ENCODE results near the gene PROSER2.

The PROSER2 gene

DNA sequence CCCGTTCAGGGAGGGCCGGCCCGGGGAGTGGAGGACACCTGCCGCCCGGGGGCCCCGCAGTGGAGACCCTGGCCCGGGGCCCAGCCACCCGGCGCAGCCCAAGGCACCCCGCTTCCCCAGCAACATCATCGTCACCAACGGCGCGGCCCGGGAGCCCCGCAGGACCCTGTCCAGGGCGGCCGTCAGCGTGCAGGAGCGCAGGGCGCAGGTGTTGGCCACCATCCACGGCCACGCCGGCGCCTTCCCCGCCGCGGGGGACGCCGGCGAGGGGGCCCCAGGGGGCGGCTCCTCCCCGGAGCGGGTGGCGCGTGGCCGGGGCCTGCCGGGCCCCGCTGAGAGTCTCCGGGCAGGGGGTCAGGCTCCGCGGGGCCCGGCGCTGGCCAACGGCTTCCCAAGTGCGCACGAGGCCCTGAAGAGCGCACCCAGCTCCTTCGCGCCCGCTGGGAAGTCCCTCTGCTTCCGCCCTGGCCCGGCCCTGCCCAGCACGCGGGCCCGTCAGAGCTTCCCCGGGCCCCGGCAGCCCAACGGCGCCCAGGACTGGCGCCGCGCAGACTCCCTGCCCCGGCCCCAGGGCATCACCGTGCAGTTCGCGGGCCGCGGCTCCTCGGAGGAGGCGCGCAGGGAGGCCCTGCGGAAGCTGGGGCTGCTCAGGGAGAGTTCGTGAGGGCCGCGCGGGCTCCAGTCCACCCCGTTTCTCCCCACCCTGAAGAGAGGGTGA lies 46.7 kb downstream of the PROSER2 start:
- no peak for DNase-seq

DNA sequence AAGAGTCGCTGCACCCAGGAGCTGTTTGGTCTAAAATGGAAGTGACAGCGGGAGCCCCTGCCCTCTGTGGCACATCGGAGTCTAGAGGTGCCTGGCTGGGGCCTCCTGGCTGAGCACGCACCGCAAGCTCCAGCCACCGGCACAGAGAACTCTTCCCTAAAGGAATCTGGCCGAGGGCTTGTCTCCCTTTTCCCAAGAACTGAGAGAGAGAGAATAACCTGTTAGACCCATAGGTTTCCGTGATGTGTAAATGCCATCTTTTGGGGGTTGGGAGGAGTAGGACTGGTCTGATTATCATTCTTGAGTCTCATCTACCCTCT lies 47.3 kb downstream of the PROSER2 start:
- no peak for DNase-seq

DNA sequence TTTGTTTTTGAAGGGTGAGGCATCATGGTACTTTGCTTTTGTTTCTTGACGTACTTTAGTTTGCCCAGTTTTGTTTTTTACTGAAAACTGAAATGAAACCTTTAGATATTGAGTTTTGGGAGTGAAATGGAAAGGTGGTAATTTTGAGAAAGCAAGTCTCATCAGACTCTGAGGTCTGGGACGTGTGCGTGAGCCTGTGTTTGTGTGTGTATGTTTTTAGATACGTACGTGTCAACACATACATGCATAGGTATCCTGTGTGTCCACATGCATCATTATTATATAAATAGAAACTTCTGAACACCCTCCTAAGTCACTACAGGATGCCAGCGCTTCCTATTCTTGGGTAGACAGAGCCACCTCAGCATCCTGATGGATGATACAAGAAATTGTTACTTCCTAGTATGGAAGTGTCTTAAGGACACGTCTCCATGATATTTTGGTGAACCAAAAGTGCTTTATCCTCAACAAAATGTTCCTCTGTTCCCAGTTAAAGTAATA lies 47.8 kb downstream of the PROSER2 start:
- no peak for DNase-seq

DNA sequence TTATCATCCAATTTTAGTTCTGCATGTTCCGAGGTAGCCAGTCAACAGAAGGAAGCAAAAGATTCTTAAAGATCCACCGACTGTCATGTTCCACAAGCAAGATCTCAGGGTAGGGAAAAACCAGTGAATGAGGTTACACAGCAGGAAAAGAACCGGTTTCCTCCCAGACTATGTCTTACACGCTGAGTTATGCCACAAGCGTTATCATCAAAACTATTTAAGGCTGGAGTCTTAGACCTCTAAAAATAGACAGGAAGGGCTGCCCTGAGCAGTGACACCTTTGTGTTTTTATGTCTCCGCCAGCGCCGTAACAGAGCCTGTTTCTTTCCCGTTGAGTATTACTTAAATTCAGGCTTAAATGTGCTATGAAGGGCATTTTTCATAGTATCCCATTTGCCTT lies 48.3 kb downstream of the PROSER2 start:
- DNase-seq = no peak

DNA sequence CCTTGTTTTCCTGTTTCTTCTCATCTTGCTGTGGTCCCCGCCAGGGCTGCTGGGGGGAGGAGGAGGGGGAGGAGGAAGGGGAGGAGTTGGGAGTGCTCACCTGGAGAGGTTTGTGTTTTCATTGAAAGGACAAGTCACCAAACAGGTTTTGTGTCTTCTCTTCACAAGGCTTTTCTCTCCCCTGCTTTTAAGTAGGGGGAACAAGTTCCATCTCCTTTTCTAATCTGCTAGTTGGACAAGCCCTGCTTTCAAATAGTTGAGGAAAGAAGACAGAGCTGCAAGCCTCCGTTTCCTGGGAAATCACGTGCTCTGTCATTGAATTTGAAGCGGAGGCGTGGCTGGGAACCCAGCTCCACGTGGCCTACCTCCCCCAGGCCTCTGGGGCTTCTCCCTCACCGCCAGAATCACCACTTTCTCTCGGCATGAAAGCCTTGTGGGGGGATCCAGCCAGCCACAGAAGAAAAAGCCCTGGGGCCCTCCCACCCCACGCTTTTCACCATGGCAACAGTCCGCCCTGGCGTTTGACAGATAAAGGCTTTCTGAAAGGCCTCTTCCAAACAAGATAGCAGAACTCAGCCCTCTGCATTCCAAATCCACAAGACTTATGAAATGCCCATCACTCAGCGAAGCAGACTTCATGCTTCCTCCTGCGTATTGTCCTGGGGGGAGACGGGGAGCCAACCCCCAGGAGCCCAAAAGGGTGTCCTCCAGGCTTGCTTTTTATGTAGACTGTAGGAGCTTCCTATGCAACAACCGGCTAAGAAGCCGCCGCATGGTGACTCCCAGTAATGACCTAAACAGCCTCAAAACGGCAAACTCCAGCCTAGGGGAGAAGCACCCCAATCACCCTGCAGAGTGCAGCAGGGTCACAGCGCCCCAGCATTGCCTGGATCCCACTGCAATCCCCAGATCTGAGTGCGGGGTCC lies 51.7 kb downstream of the PROSER2 start:
- no peak for DNase-seq

DNA sequence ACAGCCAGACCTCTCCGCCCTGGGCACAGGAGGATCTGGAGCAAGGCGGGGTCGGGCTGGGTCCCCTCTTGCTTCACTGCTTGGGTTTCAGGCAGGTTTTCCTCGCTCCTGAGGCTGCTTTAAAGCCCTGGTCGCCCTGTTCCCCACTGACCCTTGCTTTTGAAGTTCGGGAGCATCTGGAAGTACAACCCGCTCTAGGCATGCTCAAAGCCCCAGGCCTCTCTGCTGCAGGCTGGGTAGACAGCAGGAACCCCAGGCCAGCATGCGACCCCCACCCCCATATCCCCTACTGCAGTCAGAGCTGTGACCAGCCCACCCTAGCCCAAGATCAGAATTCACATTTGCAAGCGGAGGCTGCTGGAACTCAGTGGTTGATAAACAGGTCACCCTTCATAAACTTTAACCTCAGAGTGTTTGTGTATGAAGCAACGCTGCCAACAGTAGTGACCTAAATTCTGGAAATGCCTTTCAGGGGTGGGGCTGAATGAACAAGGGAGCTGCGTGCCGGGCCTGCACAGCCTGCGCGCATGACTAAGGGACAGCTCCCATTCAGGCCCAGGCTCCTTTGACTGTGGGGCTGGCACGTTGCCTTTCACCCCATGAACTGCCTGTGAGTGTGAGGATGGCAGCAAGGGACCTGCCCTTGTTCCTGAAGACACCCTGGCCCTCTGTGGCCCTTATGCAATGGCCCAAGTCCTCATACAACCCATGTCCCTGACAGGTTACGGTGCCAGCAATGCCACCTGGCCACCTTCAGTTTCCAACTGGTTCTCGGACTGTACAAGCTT lies 52.5 kb downstream of the PROSER2 start:
- no peak for DNase-seq

DNA sequence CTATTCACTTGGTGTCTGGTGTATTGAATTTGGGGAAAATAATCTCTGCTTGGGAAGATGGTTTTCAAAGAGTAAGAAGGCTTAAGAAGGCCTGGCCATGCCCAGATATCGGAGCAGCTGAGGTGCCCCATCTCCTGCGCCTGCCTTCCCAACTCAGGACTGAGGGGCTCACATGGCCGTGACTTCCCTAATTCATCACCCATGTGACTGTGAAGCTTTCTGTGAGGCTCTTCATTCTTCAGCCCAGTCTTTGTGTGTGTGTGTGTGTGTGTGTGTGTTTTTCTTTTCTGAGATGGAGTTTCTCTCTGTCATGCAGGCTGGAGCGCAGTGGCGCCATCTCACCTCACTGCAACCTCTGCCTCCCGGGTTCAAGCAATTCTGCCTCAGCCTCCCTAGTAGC lies 53.2 kb downstream of the PROSER2 start:
- DNase-seq = no peak

DNA sequence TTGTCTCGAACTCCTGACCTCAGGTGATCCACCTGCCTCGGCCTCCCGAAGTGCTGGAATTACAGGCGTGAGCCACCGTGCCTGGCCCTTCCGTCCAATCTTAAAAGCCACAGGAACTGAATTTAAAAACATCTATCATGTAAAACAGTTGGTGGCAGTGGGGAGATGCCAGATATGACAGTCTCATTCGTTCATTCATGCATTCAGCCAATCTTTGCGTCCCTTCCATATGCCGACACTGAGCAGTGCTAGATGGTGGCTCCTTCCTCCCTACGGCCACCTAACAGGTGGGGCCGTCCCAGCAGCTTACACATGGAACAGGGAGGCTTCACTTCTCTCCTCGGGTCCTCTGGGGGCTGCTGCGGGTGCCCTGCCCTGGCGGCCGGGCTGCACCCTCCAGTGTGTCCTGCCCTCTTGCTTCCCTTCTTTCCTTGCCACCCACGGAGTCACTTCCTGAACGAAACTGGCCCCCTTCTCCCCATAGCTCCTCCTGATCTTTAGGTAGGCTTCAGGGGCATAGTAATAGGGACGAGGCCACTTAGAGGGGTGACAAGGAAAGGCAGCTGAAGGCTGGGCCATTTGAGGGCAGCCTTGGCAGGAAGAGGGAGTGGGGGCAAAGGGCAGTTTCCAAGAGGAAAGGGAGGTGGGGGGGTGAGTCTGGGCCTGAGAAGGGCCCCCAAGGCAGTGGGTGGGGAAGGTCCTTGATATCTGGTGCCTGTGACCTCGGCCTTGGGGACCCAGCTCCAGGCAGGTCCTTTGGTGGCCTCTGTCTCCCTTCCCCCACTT lies 53.8 kb downstream of the PROSER2 start:
- no peak for DNase-seq

DNA sequence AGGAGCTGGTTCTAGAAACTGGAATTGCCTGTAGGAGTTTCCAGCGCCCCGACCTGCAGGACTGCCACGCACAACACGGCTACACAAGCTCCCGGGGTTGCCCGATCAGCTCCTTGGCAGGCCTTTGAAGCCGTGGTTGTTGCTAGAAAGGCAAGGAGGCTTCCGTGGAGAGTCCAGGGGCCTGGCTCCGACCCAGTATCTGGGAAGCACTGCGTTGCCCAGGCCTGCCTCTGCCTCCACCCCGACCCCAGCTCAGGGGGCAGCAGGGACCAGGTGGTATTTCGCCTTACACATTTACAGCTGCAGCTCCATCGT lies 54.4 kb downstream of the PROSER2 start:
- DNase-seq = no peak

DNA sequence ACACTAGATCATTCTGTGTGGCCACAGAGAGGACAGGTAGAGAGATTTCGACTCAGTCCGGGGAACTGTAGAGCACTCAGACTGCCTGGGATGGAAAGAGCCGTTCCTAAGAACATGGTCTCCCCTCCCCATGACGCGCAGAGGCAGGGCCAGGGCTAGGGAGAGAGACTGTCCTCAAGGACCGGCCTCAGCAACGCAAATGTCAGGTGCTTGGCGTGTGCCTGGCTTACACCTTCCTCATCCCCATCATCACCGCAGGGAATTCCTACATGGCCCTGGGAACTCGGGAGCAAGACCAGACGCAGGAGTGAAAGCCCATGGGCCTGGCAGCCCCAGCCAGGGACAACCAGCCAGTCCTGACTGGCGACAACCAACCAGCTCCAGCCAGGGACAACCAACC lies 55.6 kb downstream of the PROSER2 start:
- no peak for DNase-seq

DNA sequence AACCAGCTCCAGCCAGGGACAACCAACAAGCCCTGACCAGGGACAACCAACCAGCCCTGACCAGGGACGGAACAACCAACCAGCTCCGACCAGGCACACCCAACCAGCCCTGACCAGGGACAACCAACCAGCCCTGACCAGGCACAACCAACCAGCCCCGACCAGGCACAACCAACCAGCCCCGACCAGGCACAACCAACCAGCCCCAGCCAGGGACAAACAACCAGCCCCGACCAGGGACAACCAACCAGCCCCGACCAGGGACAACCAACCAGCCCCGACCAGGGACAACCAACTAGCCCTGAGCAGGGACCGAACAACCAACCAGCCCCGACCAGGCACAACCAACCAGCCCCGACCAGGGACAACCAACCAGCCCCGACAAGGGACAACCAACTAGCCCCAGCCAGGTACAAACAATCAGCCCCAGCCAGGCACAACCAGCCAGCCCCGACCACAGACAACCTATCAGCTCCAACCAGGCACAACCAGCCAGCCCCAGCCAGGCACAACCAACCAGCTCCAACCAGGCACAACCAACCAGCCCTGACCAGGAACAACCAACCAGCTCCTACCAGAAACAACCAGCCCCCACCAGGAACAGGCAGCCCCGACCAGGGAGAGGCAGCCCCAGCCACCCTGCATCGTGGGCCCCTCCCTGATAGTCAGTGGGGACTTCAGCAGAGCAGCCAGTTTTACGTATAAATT lies 56.4 kb downstream of the PROSER2 start:
- DNase-seq = no peak

DNA sequence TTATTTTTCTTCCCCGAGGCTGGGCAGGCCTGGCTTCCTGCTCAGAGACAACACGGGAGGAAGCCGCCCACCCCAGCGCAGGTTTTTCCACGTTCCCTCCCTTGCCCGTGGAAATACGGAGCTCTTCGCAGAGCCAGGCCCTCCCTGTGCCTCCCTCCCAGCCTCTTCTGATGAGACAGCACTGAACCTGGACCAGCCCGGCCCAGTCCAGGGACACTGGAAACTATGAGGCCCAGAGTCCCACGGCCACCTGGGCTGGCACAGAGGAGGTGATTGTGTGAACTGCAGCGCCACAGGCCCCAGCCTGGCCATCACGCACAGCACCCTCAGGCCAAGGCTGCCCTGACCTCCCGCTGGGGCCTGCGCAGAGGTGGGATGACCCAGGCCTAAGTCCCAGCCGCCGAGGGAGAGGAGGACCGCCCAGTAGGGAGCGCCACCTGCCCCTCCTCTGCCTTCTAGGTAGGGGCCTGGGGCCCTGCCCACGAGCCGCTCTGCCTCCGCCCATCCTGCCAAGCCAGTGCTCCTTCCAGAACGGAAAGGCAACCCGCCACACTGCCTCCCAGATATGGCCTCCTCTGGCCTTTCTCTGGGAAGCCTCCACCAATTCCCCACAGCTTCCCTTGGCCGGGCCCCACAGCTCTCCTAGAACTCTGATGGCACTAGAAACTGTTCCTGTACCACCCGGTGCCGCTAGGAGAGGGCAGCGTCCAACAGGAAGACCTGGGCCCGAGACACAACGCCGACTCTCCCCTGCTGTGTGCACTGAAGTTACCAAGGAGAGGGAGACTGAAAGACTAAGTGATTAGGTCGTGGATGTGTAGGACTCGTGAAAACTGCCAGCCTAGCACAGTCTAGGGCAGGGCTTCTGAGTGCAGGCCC lies 57.2 kb downstream of the PROSER2 start:
- no peak for DNase-seq

DNA sequence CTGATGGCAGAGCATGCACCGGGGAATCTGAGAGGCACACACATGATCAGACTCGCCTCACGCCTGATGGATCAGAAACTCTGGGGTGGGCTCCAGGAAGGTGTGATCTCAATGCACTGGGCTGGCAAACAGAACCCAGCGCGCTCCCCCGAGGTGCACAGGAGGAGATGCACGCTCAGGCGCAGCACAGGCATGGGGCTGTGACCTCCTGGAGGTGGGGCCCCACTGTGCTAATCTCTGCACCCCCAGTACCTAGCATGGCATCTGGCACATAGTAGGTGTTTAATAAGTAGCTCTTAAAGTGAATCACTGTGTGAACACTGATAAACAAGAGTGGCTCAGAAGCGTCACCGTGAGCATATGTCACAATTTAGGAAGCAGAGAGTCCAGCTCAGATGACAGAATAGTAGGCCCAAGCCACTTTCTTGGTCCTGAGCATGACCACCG lies 57.9 kb downstream of the PROSER2 start:
- DNase-seq = no peak

DNA sequence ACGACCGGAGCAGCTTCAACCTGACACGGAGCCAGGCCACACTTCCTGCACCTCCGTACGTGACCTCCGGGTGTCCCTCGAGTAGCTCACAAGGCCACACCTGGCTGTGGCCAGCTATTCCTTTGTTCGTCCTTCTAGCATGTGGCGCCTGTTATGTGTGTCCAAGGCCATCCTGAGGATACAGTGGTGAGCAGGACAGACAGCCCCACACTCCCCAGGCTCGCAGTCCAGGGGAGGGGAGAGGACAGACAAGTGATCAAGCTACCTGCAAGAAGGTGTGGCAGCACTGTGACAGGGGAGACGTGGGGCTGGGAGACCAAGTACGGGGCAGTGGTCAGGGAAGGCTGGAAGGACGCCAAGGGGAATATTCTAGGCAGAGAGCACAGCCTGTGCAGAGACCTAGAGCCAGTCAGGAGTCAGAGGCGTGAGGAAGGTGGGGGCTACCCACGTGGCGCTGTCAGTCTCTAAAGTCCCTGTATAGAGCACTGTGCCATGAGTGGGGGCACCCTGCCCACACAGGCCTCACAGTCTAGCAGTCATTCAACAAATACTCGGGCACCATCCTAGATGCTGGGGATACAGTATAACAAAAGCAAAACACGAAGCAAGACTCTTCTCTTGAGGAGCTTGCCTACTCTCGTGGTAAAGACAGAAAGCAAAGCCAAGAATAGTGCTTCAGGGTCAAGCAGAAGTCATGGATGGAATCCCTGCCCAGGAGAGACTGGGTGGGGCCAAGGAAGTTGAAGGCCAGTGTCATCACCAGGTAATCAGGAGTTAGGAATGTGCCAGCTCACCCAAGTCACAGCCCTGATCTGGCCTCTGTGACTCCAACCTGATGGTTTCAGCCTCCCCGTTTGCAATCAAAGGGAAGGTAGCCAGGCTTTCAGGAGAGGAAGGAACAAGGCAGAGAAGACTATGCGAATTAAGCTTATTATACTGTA lies 58.6 kb downstream of the PROSER2 start:
- no peak for DNase-seq

DNA sequence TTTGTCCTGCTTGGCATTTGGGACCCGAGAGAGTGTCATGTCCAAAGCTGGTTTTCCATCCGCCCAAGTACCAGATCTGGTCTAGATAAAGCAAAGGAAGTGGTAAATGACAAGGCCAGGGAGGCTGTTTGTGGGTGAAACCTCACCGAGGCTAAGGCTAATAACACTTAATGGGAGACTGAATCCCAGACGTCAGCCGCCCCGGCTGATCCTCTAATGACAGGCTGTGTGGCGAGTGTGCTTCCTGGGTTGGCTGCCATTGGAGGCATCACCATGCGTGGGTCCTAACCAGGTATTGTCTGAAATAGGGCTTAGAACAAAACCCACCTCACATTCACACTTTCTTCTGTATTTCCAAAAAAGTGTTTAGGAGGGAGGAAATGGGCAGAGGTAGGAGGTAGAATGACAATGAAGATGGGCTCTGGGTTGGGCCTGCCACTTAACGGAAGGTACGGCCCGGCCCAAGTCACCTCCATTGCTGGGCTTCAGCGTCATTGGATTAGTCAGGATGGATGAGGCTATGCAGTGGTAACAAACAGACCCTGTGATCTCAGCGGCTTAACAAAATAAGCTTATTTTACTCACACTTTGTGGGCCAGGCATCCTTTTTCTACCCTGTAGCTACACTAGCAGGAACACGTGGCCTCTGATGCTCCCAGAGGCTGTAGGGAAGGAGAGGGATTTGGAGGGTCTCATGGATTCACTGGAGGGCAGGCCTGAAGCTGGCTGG lies 59.7 kb downstream of the PROSER2 start:
- no peak for DNase-seq

DNA sequence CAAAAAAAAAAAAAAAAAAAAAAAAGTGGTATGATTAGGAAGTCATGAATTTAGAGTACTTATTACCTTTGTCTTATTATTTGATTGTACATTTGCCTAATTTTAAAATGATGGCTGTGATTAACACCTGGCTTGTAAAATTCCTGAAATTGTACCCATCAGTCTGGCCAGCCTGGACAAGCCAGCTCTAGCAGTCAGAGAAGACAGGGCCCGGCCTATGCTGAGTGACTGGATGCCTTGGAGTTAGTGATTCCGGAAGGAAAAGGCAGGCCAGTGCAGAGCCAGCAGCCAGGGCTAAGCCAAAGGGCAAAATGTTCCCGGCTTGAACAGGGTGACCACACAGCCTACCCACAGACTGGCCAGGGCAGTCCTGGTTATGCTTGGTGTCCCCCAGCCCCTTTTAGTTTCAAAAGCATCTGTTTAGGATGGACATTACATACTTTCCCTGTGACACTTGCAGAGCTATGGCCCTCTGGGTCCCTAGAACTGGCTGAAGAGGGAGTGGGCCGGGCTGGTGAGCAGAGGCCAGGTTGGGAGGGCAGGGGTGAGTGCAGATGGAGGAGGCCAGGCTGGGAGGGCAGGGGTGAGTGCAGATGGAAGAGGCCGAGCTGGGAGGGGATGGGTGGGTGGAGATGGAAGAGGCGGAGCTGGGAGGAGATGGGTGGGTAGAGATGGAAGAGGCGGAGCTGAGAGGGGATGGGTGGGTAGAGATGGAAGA lies 61.7 kb downstream of the PROSER2 start:
- no peak for DNase-seq

DNA sequence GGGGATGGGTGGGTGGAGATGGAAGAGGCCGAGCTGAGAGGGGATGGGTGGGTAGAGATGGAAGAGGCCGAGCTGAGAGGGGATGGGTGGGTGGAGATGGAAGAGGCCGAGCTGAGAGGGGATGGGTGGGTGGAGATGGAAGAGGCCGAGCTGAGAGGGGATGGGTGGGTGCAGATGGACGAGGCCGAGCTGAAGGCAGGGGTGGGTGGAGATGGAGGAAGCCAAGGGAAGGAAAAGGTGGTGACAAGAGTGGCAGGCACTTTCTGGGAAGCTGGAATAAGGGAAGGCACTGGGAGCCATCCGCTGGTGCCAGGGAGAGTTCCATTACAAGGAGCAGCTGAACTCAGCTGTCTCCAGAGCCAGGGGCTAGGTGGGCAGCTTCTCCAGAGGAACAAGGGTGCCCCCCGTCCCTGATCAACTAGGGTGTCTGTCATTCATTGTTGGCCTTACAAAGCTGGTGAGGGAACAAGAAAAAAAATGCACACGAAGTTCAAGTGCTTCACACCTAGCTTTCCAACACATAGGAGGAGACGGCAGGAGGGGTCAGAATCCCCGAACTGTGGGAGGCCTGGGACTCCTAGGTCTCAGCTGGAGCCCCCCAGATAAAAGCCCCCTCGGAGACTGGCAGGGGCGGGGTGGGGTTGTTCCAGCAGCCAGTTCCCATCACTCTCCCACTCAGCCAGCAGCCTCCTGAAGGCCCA lies 62.4 kb downstream of the PROSER2 start:
- no peak for DNase-seq

DNA sequence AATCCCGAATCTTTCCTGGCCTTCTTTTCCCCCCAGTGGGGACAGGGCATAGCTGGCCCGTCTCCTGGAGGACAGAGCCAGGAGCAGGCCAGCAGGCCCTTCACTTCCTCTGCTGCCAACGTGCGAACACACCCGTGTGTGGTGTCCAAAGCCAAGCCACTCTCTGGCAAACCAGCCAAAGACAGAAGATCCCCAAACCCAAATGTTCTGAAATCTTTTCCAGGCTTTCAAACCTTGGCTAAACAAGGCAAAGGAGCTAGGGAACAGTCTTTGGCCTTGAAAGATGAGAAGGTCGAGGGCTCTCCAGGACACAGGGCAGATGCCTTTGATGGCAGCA lies 63.0 kb downstream of the PROSER2 start:
- no peak for DNase-seq

Measured in NCI-H187 (cell line).